Heart left ventricle (tissue), 16 donors: Measurements from ENCODE around the gene LTA4H. TPM values are rescaled to one million over a fixed set of nuclear protein-coding genes. Genes with fewer than 3 reads are reported as not detected.

Source experiments
- ATAC-seq, 4 donors: fragments of 200-7000 bp; cut with Tn5 transposase; one replicate each; pipeline ENCODE4 v1.9.1; 2020 to 2022; ENCODE audit warnings: moderate library complexity in 4 of 4, mild to moderate bottlenecking in 3 of 4, moderate number of reproducible peaks in 1 of 4
- DNase-seq, 5 donors: peaks; one replicate each; pipeline ENCODE4 v3.0.0-alpha.2; 2020
- H3K27ac ChIP-seq, 12 donors: fragments of 200-600 bp; sonication (generic) in 4 of 12; one replicate each; pipeline versions ENCODE4 v1.5.0 to v1.8.0; 2016 to 2022; ENCODE audit warnings: mild to moderate bottlenecking in 2 of 12
- H3K27me3 ChIP-seq, 9 donors: fragments of 200-600 bp; sonication (generic) in 2 of 9; one replicate each; pipeline versions ENCODE4 v1.5.1 to v1.8.0; 2016 to 2022; ENCODE audit warnings: mild to moderate bottlenecking in 3 of 9
- H3K36me3 ChIP-seq, 9 donors: fragments of 200-600 bp; sonication (generic) in 2 of 9; one replicate each; pipeline versions ENCODE4 v1.5.0 to v1.8.0; 2018 to 2022; ENCODE audit warnings: mild to moderate bottlenecking in 2 of 9
- H3K4me1 ChIP-seq, 12 donors: fragments of 200-600 bp; sonication (generic) in 4 of 12; one replicate each; pipeline versions ENCODE4 v1.5.0 to v1.8.0; 2016 to 2022; ENCODE audit warnings: mild to moderate bottlenecking in 3 of 12
- H3K4me3 ChIP-seq, 12 donors: fragments of 200-600 bp; sonication (generic) in 4 of 12; one replicate each; pipeline versions ENCODE4 v1.5.0 to v1.8.0; 2017 to 2022; ENCODE audit warnings: mild to moderate bottlenecking in 9 of 12, moderate library complexity in 4 of 12
- H3K9me3 ChIP-seq, 12 donors: fragments of 200-600 bp; sonication (generic) in 4 of 12; one replicate each; pipeline versions ENCODE4 v1.5.0 to v1.8.0; 2016 to 2022; ENCODE audit warnings: mild to moderate bottlenecking in 1 of 12
- CTCF ChIP-seq, 12 donors: fragments of 200-600 bp; sonication (generic) in 4 of 12; IDR thresholded peaks; one replicate each; pipeline versions ENCODE4 v1.5.0 to v1.8.0; 2018 to 2022; ENCODE audit warnings: antibody characterized with exemption in 12 of 12, mild to moderate bottlenecking in 5 of 12
- POLR2A ChIP-seq, 2 donors: fragments of 450-650 bp; IDR thresholded peaks; one replicate each; pipeline ENCODE4 v1.6.1; 2017; ENCODE audit warnings: antibody characterized with exemption in 2 of 2, mild to moderate bottlenecking in 2 of 2, moderate library complexity in 2 of 2
- WGBS, 4 donors: extraction: QIAGEN DNeasy Blood & Tissue Kit in 2 of 4; methylation state at CpG; one replicate each; pipeline versions ENCODE4 v1.1.5 to v1.1.7; 2013 to 2018; 5-methylcytosine and 5-hydroxymethylcytosine counted together
- intact Hi-C, 10 donors: fragments of 100-400 bp; cut with DNase I; formaldehyde crosslinking; loops; one replicate each; pipeline versions ENCODE4 v1.11.1 to v1.14.2; 2022
- polyA plus RNA-seq, 2 donors: library from polyadenylated mRNA; stranded (reverse); fragments of 200-250 nt; gene quantifications; one replicate each; pipeline ENCODE4 v1.2.3, GENCODE V29; 2013
- total RNA-seq, 9 donors: library from RNA; depleted of rRNA in 2 of 9; stranded (reverse); fragments of >200 nt in 2 of 9; fragmentation: NEBNext Ultra II Directional in 3 of 9; extraction: Animal tissue kit (Norgen Biotek cat#: 25700) in 3 of 9; gene quantifications; one replicate each; pipeline versions ENCODE4 v1.1.0 to v1.2.4, GENCODE V29; 2016 to 2023
- donor health status: ischemic (EF 13 %, LVEDD 7.1; RV severe dilation, severe dysfunction).
- donor health status: healthy with polysubstance abuse.
- donor health status: DM: no; HTN: yes; CAD: no.
- donor health status: DM: no; HTN: no; CAD: no.
- donor health status: ischemic (EF 25% LVEDD 6.9; RV normal size, moderate dysfunction).
- donor health status: ischemic (EF 25% LVEDD 5.7; RV mildly dilated, moderate dysfunction).
- donor health status: healthy.
- donor health status: DM: yes; HTN: yes; CAD: no.
- donor health status: ischemic (EF 35%, LVEDD 5.7; RV mildly dilated, moderate dysfunction).
- donor health status: nonischemic (EF 11% LVEDD 7.7; RV severe dilation, severe dysfunction).
- donor health status: DM: yes; HTN: yes; CAD: no.
- donor health status: PGD.
- donor health status: ischemic (EF 29% LVEDD 5.4; RV normal size, mild dysfunction).
- donor health status: nonischemic (EF 23%, LVEDD 6.1; RV moderate dilation, normal function).

The LTA4H gene
- total and polyA plus RNA-seq, 11 donors = 23.3 to 72.0 (median 41.6) TPM

GRCh38 chr12:96048393-96048969, 13.1 kb upstream of the LTA4H start:
- H3K36me3 ChIP-seq = no peaks in the 10 kb centered on the region
- no peaks in the 10 kb centered on the region for H3K9me3 ChIP-seq
- H3K27me3 ChIP-seq = no peaks in the 10 kb centered on the region
- TF ChIP-seq CTCF (IDR thresholded peaks at IDR 0.05) = no peak
- no peak for TF ChIP-seq POLR2A (IDR thresholded peaks at IDR 0.05)
- DNase-seq (no peak), ATAC-seq (no peak)
- intact Hi-C loops = no loop called here
- peaks cover 0 to 84% (median 8%) of the 10 kb centered on the region in 12 donors for H3K4me1 ChIP-seq
- peak overlapping the region in 1 of 12 donors; percentile 75 for H3K27ac ChIP-seq
- WGBS, 4 donors = 51 to 64% (median 55%) methylated on average over 5 of the region's 5 CpGs
- H3K4me3 ChIP-seq = no peak overlapping the region

GRCh38 chr12:96047229-96048211, 12.1 kb upstream of the LTA4H start:
- Histone ChIP-seq H3K27me3 (no peaks in the 10 kb centered on the region), H3K9me3 (no peaks in the 10 kb centered on the region), H3K36me3 (no peaks in the 10 kb centered on the region), H3K27ac (peak overlapping the region in 1 of 12 donors; percentile 75), H3K4me3 (no peak overlapping the region), H3K4me1 (peaks cover 0 to 75% (median 5%) of the 10 kb centered on the region in 12 donors)
- ATAC-seq (peak in 2 of 4 donors; percentile 43 to 59), DNase-seq (peak in 2 of 5 donors; percentile 33 to 35)
- WGBS, 4 donors = 71 to 78% (median 75%) methylated on average over 7 of the region's 7 CpGs
- intact Hi-C loops = no loop called here
- no peak for TF ChIP-seq CTCF (IDR thresholded peaks at IDR 0.05)
- TF ChIP-seq POLR2A (IDR thresholded peaks at IDR 0.05) = no peak

- ATAC-seq = no peak
- Histone ChIP-seq H3K27me3 (no peaks in the 10 kb centered on the region), H3K4me1 (peaks cover 0 to 66% (median 5%) of the 10 kb centered on the region in 12 donors), H3K27ac (peak overlapping the region in 1 of 12 donors; percentile 75), H3K9me3 (no peaks in the 10 kb centered on the region), H3K4me3 (no peak overlapping the region), H3K36me3 (no peaks in the 10 kb centered on the region)
- TF ChIP-seq POLR2A (IDR thresholded peaks at IDR 0.05) (no peak), CTCF (IDR thresholded peaks at IDR 0.05) (no peak)
- WGBS, 4 donors = 93 to 96% (median 95%) methylated on average over 3 of the region's 3 CpGs
- no peak for DNase-seq
- intact Hi-C loops = no loop called here
These were observed 11.3 kb upstream of the LTA4H start for GRCh38 chr12:96046543-96047228.
